PC-9 (cell line): ENCODE measurements around the gene PATJ. TPM values are rescaled to one million over a fixed set of nuclear protein-coding genes. Genes with fewer than 3 reads are reported as not detected.

Experiments
- BruUV-seq: library from RNA; stranded (reverse); fragments of 400-500 nt; replicated peaks from 2 replicates; lab custom pipeline; 2021; lab: Mats Ljungman, UMichigan
- CTCF ChIA-PET: fragments of 300-600 bp; sonication (Branson Sonifier 250); formaldehyde crosslinking; loops from one replicate; lab custom pipeline; 2022; ENCODE audit warnings: antibody characterized with exemption; lab: Charles Lee
- POLR2A ChIA-PET: fragments of 300-600 bp; sonication (Branson Sonifier 250); formaldehyde crosslinking; loops from one replicate; lab custom pipeline; 2022; ENCODE audit warnings: antibody characterized with exemption; ENCODE audit not compliant: unreplicated experiment; lab: Charles Lee
- DNase-seq, 2 experiments: peaks; one replicate each; pipeline versions ENCODE4 v3.0.0 to v3.0.0-alpha.2; 2015 to 2022; ENCODE audit warnings: mixed read lengths in 1 of 2
- H2AFZ ChIP-seq: fragments of 200-600 bp; sonication (generic); 2 replicates; pipeline ENCODE4 v1.8.1; 2017; ENCODE audit warnings: antibody characterized with exemption
- H3F3A ChIP-seq: fragments of 200-600 bp; sonication (generic); 2 replicates; pipeline ENCODE4 v1.8.1; 2017; ENCODE audit warnings: antibody characterized with exemption, mild to moderate bottlenecking, low read depth; ENCODE audit not compliant: insufficient read depth
- H3K27ac ChIP-seq: fragments of 200-600 bp; sonication (generic); 2 replicates; pipeline ENCODE4 v1.6.1; 2016; ENCODE audit warnings: mixed run types
- H3K27me3 ChIP-seq: fragments of 200-600 bp; sonication (generic); 2 replicates; pipeline ENCODE4 v1.6.1; 2016; ENCODE audit warnings: low read depth, mixed run types; ENCODE audit not compliant: insufficient read depth
- H3K36me3 ChIP-seq: fragments of 200-600 bp; sonication (generic); 2 replicates; pipeline ENCODE4 v1.6.1; 2016; ENCODE audit warnings: low read depth, mixed run types
- H3K4me1 ChIP-seq: fragments of 200-600 bp; sonication (generic); replicated peaks from 2 replicates; pipeline ENCODE4 v1.6.1; 2016; ENCODE audit warnings: mixed run types; ENCODE audit not compliant: insufficient read depth
- H3K4me2 ChIP-seq: fragments of 200-600 bp; sonication (generic); 2 replicates; pipeline ENCODE4 v1.6.1; 2017; ENCODE audit warnings: mixed run types
- H3K4me3 ChIP-seq: fragments of 200-600 bp; sonication (generic); 2 replicates; pipeline ENCODE4 v1.6.1; 2016; ENCODE audit warnings: mixed run types
- H3K79me2 ChIP-seq: fragments of 200-600 bp; sonication (generic); 2 replicates; pipeline ENCODE4 v1.6.1; 2017; ENCODE audit warnings: low read depth, mixed run types
- H3K9me2 ChIP-seq: fragments of 200-600 bp; sonication (generic); 2 replicates; pipeline ENCODE4 v1.8.1; 2017; ENCODE audit warnings: mild to moderate bottlenecking; ENCODE audit not compliant: insufficient read depth
- H3K9me3 ChIP-seq: fragments of 200-600 bp; sonication (generic); 2 replicates; pipeline ENCODE4 v1.8.1; 2016; ENCODE audit warnings: low read depth; ENCODE audit not compliant: insufficient read depth
- H4K20me1 ChIP-seq: fragments of 200-600 bp; sonication (generic); 2 replicates; pipeline ENCODE4 v1.8.1; 2017; ENCODE audit not compliant: insufficient read depth
- EZH2 ChIP-seq: fragments of 200-600 bp; sonication (generic); IDR thresholded peaks from 2 replicates; pipeline ENCODE4 v1.8.0; 2017; ENCODE audit warnings: antibody characterized with exemption, low read depth
- intact Hi-C: fragments of 100-400 bp; cut with micrococcal nuclease; formaldehyde crosslinking; loops from one replicate; pipeline ENCODE4 v1.10.0; 2022; ENCODE audit not compliant: unreplicated experiment
- total RNA-seq: library from RNA; stranded (reverse); gene quantifications from 2 replicates; pipeline ENCODE4 v1.2.3, GENCODE V29; 2021
- TF ChIP-seq, protein P1 (sequence below): fragments of 200-600 bp; sonication (generic); conservative IDR thresholded peaks from 2 replicates; pipeline ENCODE4 v1.6.1; 2017; ENCODE audit warnings: mixed run types, antibody characterized with exemption, mild to moderate bottlenecking, moderate library complexity

The PATJ gene
- total RNA-seq, 1 experiment from 2014 or later: 91.0 TPM

DNA sequence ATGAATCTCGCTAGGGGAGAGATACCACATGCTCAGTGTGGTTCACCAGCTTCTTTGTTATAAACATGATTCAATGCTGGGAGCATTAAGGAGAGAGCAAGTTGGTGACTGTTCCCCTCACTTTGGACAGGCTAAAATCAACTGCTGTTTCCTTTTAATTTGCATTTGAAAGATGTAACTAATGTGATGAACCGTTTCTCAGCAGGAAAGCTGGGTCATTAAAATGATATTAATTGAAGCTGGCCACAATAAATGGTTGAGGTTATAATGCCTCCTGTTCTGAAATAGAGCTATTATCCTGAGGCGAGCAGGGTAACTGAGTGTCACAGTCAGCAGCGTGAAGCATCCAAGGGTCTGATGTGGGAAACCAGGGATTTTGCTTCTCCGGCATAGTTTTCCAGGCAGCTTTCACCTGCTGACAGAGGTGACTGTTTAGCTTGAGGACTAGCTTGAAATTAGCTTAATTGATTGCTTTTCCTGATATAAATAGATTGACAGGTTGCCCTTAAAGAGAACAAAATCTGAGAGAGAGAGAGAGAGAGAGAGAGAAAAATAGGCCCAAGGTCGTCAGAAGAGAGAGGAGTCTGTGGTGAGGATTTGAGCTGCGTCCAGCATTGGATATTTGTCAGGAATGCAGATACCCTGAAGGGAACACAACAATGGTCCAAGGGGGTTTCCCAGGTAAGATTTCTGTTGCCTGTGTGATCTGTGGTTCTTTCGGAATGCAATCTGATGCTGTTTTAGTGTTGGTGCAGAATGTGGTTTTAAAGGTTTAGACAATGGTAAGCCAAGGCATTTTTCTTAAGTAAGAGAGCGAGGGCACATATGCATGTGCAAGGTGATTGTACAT is 209.7 kb downstream of the PATJ start:
- BruUV-seq: no TSS peak
- H3K36me3 ChIP-seq: no peaks in the 10 kb centered on the region; the same call in 1 of the 2 replicates
- ChIA-PET POLR2A (interaction anchor here (0.7 kb wide), 1 partner anchor 27 kb away, joined by 4 read pairs; no protein-coding TSS in a partner anchor), CTCF (interaction anchor here (0.6 to 0.7 kb wide), 3 partner anchors 24 to 874 kb away, joined by 4 to 11 read pairs (median 8); no protein-coding TSS in a partner anchor)
- H3K27me3 ChIP-seq: no peaks in the 10 kb centered on the region
- H3F3A ChIP-seq: peaks cover 7% of the 10 kb centered on the region; the same call in 1 of the 2 replicates
- peak in 1 of 2 experiments; percentile 37 for DNase-seq
- no peak overlapping the region for H3K27ac ChIP-seq
- intact Hi-C loops: loop anchor here (2.0 kb wide), 1 partner anchor 179 kb away; no protein-coding TSS in a partner anchor
- no peaks in the 10 kb centered on the region for H3K4me1 ChIP-seq
- H3K9me3 ChIP-seq: no peaks in the 10 kb centered on the region
- no peak overlapping the region for H3K4me3 ChIP-seq
- no peak overlapping the region for H3K4me2 ChIP-seq
- no peak for TF ChIP-seq EZH2
- H2AFZ ChIP-seq: no peak overlapping the region
- no peaks in the 10 kb centered on the region for H3K79me2 ChIP-seq
- H4K20me1 ChIP-seq: peaks cover 9% of the 10 kb centered on the region
- H3K9me2 ChIP-seq: no peaks in the 10 kb centered on the region

DNA sequence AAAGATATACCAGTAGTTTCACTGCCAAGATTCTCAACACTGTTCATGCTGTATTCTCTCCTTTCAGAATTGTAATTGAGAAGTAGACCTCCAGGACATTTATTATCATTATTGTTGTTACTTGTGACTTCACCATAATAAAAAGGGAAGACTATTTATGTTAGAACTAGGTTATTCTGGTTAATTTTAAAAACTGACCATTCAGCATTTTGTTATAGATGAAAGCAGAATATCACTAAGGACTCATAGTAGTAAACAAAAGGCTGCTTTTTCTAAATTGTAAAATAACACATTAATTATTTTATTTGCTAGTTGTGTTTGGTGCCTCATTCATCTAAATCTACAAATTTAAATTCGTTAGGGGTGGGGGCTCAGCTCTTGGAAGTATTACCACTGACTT is 210.4 kb downstream of the PATJ start:
- no peaks in the 10 kb centered on the region for H3K9me3 ChIP-seq
- H3K36me3 ChIP-seq: no peaks in the 10 kb centered on the region; the same call in 1 of the 2 replicates
- peaks cover 7% of the 10 kb centered on the region; the same call in 1 of the 2 replicates for H3F3A ChIP-seq
- no peak overlapping the region for H2AFZ ChIP-seq
- no peaks in the 10 kb centered on the region for H3K9me2 ChIP-seq
- no peak overlapping the region for H3K27ac ChIP-seq
- intact Hi-C loops: no loop called here
- no peak overlapping the region for H3K4me2 ChIP-seq
- H3K79me2 ChIP-seq: no peaks in the 10 kb centered on the region
- H3K27me3 ChIP-seq: no peaks in the 10 kb centered on the region
- no peak for DNase-seq
- BruUV-seq: no TSS peak
- no peaks in the 10 kb centered on the region for H3K4me1 ChIP-seq
- H3K4me3 ChIP-seq: no peak overlapping the region
- ChIA-PET CTCF (interaction anchor here (0.6 kb wide), 1 partner anchor 736 kb away, joined by 4 read pairs; no protein-coding TSS in a partner anchor), POLR2A (no interaction called here)
- H4K20me1 ChIP-seq: peaks cover 10% of the 10 kb centered on the region
- TF ChIP-seq EZH2: no peak
- TF ChIP-seq, protein P1, sequence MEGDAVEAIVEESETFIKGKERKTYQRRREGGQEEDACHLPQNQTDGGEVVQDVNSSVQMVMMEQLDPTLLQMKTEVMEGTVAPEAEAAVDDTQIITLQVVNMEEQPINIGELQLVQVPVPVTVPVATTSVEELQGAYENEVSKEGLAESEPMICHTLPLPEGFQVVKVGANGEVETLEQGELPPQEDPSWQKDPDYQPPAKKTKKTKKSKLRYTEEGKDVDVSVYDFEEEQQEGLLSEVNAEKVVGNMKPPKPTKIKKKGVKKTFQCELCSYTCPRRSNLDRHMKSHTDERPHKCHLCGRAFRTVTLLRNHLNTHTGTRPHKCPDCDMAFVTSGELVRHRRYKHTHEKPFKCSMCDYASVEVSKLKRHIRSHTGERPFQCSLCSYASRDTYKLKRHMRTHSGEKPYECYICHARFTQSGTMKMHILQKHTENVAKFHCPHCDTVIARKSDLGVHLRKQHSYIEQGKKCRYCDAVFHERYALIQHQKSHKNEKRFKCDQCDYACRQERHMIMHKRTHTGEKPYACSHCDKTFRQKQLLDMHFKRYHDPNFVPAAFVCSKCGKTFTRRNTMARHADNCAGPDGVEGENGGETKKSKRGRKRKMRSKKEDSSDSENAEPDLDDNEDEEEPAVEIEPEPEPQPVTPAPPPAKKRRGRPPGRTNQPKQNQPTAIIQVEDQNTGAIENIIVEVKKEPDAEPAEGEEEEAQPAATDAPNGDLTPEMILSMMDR: no peak

DNA sequence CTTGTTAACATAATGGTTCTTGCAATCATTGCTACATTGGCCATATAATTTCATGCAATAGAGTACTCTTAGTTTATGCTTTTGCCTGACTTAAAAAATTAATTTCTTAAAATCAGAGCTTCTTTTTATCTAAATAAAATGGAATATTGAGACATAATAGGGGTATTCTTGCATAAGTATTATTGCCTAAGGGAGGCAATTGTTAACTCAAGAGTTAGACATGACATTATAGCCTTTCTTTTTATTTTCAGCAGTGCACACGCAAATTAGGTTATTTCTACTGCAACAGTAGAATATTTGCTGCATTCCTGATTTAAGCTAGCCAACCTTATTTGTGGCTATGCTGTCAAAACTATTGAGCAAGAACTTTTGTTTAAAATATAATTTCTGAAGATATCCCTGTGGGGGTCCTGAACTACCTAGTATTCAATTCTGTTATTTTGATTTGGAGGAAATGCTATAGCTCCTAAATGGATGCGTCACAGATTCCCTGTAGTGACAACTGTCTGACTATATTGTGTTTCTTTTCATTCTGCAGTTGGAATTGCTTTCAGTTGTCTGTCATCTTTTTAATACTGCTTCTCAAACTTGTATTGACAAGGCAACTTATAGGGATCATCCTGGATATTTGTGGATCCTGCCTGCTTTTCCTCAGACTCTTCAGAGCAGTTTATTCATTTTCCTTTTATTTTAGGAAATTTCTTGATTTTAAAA is 211.0 kb downstream of the PATJ start:
- H3F3A ChIP-seq: peaks cover 7% of the 10 kb centered on the region; the same call in 1 of the 2 replicates
- intact Hi-C loops: no loop called here
- no TSS peak for BruUV-seq
- H3K4me3 ChIP-seq: no peak overlapping the region
- no peak overlapping the region for H3K4me2 ChIP-seq
- POLR2A ChIA-PET: no interaction called here
- H3K36me3 ChIP-seq: no peaks in the 10 kb centered on the region; the same call in 1 of the 2 replicates
- no peak overlapping the region for H2AFZ ChIP-seq
- no peak overlapping the region for H3K27ac ChIP-seq
- no peaks in the 10 kb centered on the region for H3K4me1 ChIP-seq
- DNase-seq: no peak
- CTCF ChIA-PET: no interaction called here
- no peaks in the 10 kb centered on the region for H3K27me3 ChIP-seq
- H4K20me1 ChIP-seq: peaks cover 10% of the 10 kb centered on the region
- no peaks in the 10 kb centered on the region for H3K9me3 ChIP-seq
- H3K79me2 ChIP-seq: no peaks in the 10 kb centered on the region
- TF ChIP-seq, protein P1: no peak
- TF ChIP-seq EZH2: no peak
- H3K9me2 ChIP-seq: no peaks in the 10 kb centered on the region
